Endothelial cell of umbilical vein (primary cell): ENCODE results near the gene YIPF1. TPM values are rescaled to one million over a fixed set of nuclear protein-coding genes. Genes with fewer than 3 reads are reported as not detected.

ENCODE experiments used
- BruUV-seq: library from RNA; stranded (reverse); fragments of 400-500 nt; replicated peaks from 2 replicates; lab custom pipeline; 2021; lab: Mats Ljungman, UMichigan
- CTCF ChIA-PET: fragments of 300-600, 350-600 bp; sonication (Branson Sonifier 250); formaldehyde crosslinking; loops from one replicate; lab custom pipeline; 2021; ENCODE audit warnings: antibody characterized with exemption, inconsistent platforms; lab: Charles Lee
- POLR2A ChIA-PET: fragments of 300-600, 350-600 bp; sonication (Branson Sonifier 250); formaldehyde crosslinking; loops from one replicate; lab custom pipeline; 2021; ENCODE audit warnings: antibody characterized with exemption, inconsistent platforms; lab: Charles Lee
- DNase-seq: peaks from one replicate; pipeline ENCODE4 v3.0.0-alpha.2; 2011; ENCODE audit warnings: low read depth, low spot score
- FAIRE-seq: peaks from 2 replicates; lab custom pipeline; 2011; peaks lifted over from hg19 to GRCh38; lab: Jason Lieb, UNC
- H2AFZ ChIP-seq: 2 replicates; pipeline ENCODE4 v1.6.0; 2012; ENCODE audit warnings: low read depth, low read length, control low read depth, inconsistent platforms
- H3K27ac ChIP-seq: 2 replicates; pipeline ENCODE4 v1.5.1; 2011; ENCODE audit warnings: low read depth, mild to moderate bottlenecking, control low read depth, low read length, moderate library complexity; ENCODE audit not compliant: insufficient read depth
- H3K27me3 ChIP-seq, 2 experiments: 2 replicates each; pipeline versions ENCODE4 v1.6.0 to v1.6.1; 2011; ENCODE audit warnings: low read length in 2 of 2, mixed read lengths in 1 of 2; ENCODE audit not compliant: control insufficient read depth in 2 of 2, insufficient read depth in 2 of 2
- H3K36me3 ChIP-seq, 2 experiments: 2 replicates in 1 of 2; 3 replicates in 1 of 2; pipeline ENCODE4 v1.5.1; 2011; ENCODE audit warnings: low read length in 2 of 2, mild to moderate bottlenecking in 1 of 2, moderate library complexity in 1 of 2; ENCODE audit not compliant: control insufficient read depth in 2 of 2, insufficient read depth in 2 of 2; ENCODE audit errors: extremely low read depth in 1 of 2
- H3K4me1 ChIP-seq: 3 replicates; pipeline ENCODE4 v1.5.1; 2011; ENCODE audit warnings: mild to moderate bottlenecking, low read length; ENCODE audit not compliant: control insufficient read depth, insufficient read depth; ENCODE audit errors: extremely low read depth
- H3K4me2 ChIP-seq: 2 replicates; pipeline ENCODE4 v1.6.1; 2011; ENCODE audit warnings: low read length, control low read depth, mixed read lengths; ENCODE audit not compliant: insufficient read depth
- H3K4me3 ChIP-seq, 3 experiments: fragments of 200-600 bp in 1 of 3; sonication (generic), shearing (Covaris generic) in 1 of 3; replicated peaks in 1 of 3; 2 replicates each; pipeline ENCODE4 v1.5.1; 2011 to 2016; ENCODE audit warnings: control low read depth in 3 of 3, low read length in 3 of 3, mild to moderate bottlenecking in 2 of 3, inconsistent platforms in 1 of 3, low read depth in 1 of 3, moderate library complexity in 1 of 3; ENCODE audit not compliant: insufficient read depth in 1 of 3
- H3K79me2 ChIP-seq: 2 replicates; pipeline ENCODE4 v1.6.0; 2012; ENCODE audit warnings: low read length, inconsistent platforms; ENCODE audit not compliant: control insufficient read depth, insufficient read depth
- H3K9ac ChIP-seq: replicated peaks from 2 replicates; pipeline ENCODE3; 2011; ENCODE audit warnings: low read length, control low read depth; ENCODE audit not compliant: insufficient read depth; ENCODE audit errors: extremely low read depth
- H3K9me1 ChIP-seq: replicated peaks from 3 replicates; pipeline ENCODE4 v1.6.0; 2011; ENCODE audit warnings: mild to moderate bottlenecking, low read length; ENCODE audit not compliant: control insufficient read depth, insufficient read depth; ENCODE audit errors: extremely low read depth
- H3K9me3 ChIP-seq: replicated peaks from 2 replicates; pipeline ENCODE4 v1.5.1; 2012; ENCODE audit warnings: low read length, inconsistent platforms; ENCODE audit not compliant: control insufficient read depth, insufficient read depth
- H4K20me1 ChIP-seq: replicated peaks from 2 replicates; pipeline ENCODE3; 2011; ENCODE audit warnings: mild to moderate bottlenecking, low read length; ENCODE audit not compliant: control insufficient read depth, insufficient read depth; ENCODE audit errors: extremely low read depth
- EZH2 ChIP-seq: IDR thresholded peaks from 2 replicates; pipeline ENCODE4 v1.6.1; 2012; ENCODE audit warnings: borderline replicate concordance, low read depth, mild to moderate bottlenecking, moderate library complexity, low read length, inconsistent platforms; ENCODE audit not compliant: severe bottlenecking
- FOS ChIP-seq: IDR thresholded peaks from 2 replicates; pipeline ENCODE4 v1.6.1; 2011; ENCODE audit warnings: mild to moderate bottlenecking, low read length, moderate library complexity, borderline replicate concordance; ENCODE audit not compliant: insufficient read depth
- GATA2 ChIP-seq: IDR thresholded peaks from 2 replicates; pipeline ENCODE4 v1.7.0; 2011; ENCODE audit warnings: low read depth, mild to moderate bottlenecking, moderate library complexity, mixed read lengths, low read length; ENCODE audit not compliant: insufficient read length, insufficient read depth
- JUN ChIP-seq: IDR thresholded peaks from 2 replicates; pipeline ENCODE4 v1.6.1; 2011; ENCODE audit warnings: borderline replicate concordance, low read depth; ENCODE audit not compliant: insufficient read length, insufficient read depth
- MYC ChIP-seq: IDR thresholded peaks from one replicate; pipeline ENCODE4 v1.6.1; 2011; ENCODE audit warnings: mild to moderate bottlenecking, low read depth, low read length
- POLR2A ChIP-seq: IDR thresholded peaks from 2 replicates; pipeline ENCODE4 v1.6.1; 2012; ENCODE audit warnings: low read depth, mild to moderate bottlenecking, control low read depth, low read length
- POLR2AphosphoS5 ChIP-seq: IDR thresholded peaks from 2 replicates; pipeline ENCODE4 v1.6.1; 2012; ENCODE audit warnings: low read depth, mild to moderate bottlenecking, control low read depth, low read length, moderate library complexity; ENCODE audit not compliant: insufficient read depth
- dilution Hi-C: fragments of 300-500 bp; cut with MboI; formaldehyde crosslinking; loops from one replicate; pipeline ENCODE4 v1.15.0; 2019; ENCODE audit warnings: low sequenced_read_pairs; ENCODE audit not compliant: extremely low pct_ligation_motif_present
- intact Hi-C: fragments of 100-400 bp; cut with micrococcal nuclease; formaldehyde crosslinking; loops from one replicate; pipeline ENCODE4 v1.10.0; 2022
- polyA plus RNA-seq, 4 experiments: library from polyadenylated mRNA; depleted of rRNA in 3 of 4; stranded (reverse) in 3 of 4; unstranded in 1 of 4; fragments of >200 nt; gene quantifications; 2 replicates each; pipeline versions ENCODE4 v1.2.1 to v1.2.3, GENCODE V29; 2011 to 2012; ENCODE audit warnings: missing spikeins in 1 of 4
- total RNA-seq: library from RNA; stranded (reverse); gene quantifications from 2 replicates; pipeline ENCODE4 v1.2.3, GENCODE V29; 2021
- TF ChIP-seq, protein P1 (sequence below): IDR thresholded peaks from 2 replicates; pipeline ENCODE4 v1.6.1; 2011; ENCODE audit not compliant: insufficient read depth, insufficient read length
- TF ChIP-seq, protein P2 (sequence below), 2 donors: IDR thresholded peaks; 1 replicate in 1 of 2; 2 replicates in 1 of 2; pipeline ENCODE4 v1.5.1; 2011; ENCODE audit warnings: low read length in 2 of 2, mild to moderate bottlenecking in 2 of 2, moderate library complexity in 2 of 2, control low read depth in 1 of 2, inconsistent platforms in 1 of 2, low read depth in 1 of 2; ENCODE audit not compliant: insufficient read depth in 1 of 2; ENCODE audit errors: extremely low read depth in 1 of 2

YIPF1 gene
- total and polyA plus RNA-seq, 2 donors (not counting 3 experiments of a cell fraction or from before 2014, with no cell fraction given) = 14.8 to 26.2 TPM

DNA sequence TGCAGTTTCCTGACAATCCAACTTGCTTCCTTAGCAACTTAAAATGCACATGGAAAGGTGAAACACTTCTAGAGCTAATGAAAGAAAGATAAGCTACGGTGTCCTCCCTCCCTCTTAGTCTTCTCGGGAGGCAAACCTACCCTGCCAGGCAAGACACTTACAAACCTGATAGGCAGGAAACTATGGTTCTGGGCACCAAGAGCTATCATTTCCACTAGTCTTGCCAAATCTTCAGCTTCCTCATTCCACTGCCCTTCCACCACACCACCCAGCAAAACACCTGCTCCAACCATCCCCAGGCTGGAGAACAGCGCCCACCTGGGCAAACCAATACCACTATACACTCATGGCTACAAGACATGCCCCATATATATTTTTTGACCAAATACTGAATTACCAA lies 66.7 kb downstream of the YIPF1 start:
- H3K27ac ChIP-seq = no peak overlapping the region
- CTCF ChIA-PET = interaction anchor here (0.7 to 1.1 kb wide), 2 partner anchors 12 to 21 kb away, joined by 3 read pairs; no protein-coding TSS in a partner anchor

More for the DNA sequence above, 66.7 kb downstream of the YIPF1 start:
- Histone ChIP-seq H3K27me3 (no peaks in the 10 kb centered on the region), H3K4me1 (no peaks in the 10 kb centered on the region), H3K79me2 (peaks cover 7% of the 10 kb centered on the region), H3K4me3 (no peak overlapping the region), H3K9ac (no peak overlapping the region), H3K36me3 (peaks cover 0 to 7% of the 10 kb centered on the region in 2 experiments), H3K9me3 (no peaks in the 10 kb centered on the region), H4K20me1 (no peaks in the 10 kb centered on the region), H3K4me2 (no peak overlapping the region), H3K9me1 (no peaks in the 10 kb centered on the region), H2AFZ (no peak overlapping the region)
- POLR2A ChIA-PET = no interaction called here
- no peak for TF ChIP-seq GATA2
- TF ChIP-seq, protein P1, sequence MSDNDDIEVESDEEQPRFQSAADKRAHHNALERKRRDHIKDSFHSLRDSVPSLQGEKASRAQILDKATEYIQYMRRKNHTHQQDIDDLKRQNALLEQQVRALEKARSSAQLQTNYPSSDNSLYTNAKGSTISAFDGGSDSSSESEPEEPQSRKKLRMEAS = no peak
- no peak for TF ChIP-seq POLR2AphosphoS5
- no peak for TF ChIP-seq JUN
- TF ChIP-seq EZH2 = no peak
- no peak for TF ChIP-seq FOS
- TF ChIP-seq POLR2A = no peak
- TF ChIP-seq MYC = no peak
- TF ChIP-seq, protein P2, sequence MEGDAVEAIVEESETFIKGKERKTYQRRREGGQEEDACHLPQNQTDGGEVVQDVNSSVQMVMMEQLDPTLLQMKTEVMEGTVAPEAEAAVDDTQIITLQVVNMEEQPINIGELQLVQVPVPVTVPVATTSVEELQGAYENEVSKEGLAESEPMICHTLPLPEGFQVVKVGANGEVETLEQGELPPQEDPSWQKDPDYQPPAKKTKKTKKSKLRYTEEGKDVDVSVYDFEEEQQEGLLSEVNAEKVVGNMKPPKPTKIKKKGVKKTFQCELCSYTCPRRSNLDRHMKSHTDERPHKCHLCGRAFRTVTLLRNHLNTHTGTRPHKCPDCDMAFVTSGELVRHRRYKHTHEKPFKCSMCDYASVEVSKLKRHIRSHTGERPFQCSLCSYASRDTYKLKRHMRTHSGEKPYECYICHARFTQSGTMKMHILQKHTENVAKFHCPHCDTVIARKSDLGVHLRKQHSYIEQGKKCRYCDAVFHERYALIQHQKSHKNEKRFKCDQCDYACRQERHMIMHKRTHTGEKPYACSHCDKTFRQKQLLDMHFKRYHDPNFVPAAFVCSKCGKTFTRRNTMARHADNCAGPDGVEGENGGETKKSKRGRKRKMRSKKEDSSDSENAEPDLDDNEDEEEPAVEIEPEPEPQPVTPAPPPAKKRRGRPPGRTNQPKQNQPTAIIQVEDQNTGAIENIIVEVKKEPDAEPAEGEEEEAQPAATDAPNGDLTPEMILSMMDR (IDR thresholded peaks at IDR 0.05; ENCODE audit: extremely low read depth in 1 of 2, insufficient read depth in 1 of 2, low read depth in 1 of 2, low read length in 2 of 2) = no peak
- intact Hi-C loops = no loop called here
- FAIRE-seq (no peak), DNase-seq (no peak)
- BruUV-seq = no TSS peak
- dilution Hi-C loops = no loop called here
